Testis (tissue), 2 donors: Measurements from ENCODE around the gene VPS11.

Source experiments
- CTCF ChIP-seq, 3 experiments: fragments of 450-650 bp in 2 of 3; fragments of 200-600 bp in 1 of 3; sonication (generic) in 1 of 3; IDR thresholded peaks; one replicate each; pipeline ENCODE4 v1.5.1; 2016 to 2019; ENCODE audit warnings: antibody characterized with exemption in 3 of 3, mild to moderate bottlenecking in 2 of 3, moderate library complexity in 1 of 3
- POLR2A ChIP-seq: fragments of 450-650 bp; IDR thresholded peaks from one replicate; pipeline ENCODE4 v1.6.1; 2017; ENCODE audit warnings: antibody characterized with exemption, mild to moderate bottlenecking, moderate library complexity

GRCh38 chr11:119117004-119117706, 49.5 kb downstream of the VPS11 start:
- TF ChIP-seq CTCF (IDR thresholded peaks at IDR 0.05) (no peak), POLR2A (no peak)
